ENCODE results near the gene APLP1. TPM values are rescaled to one million over a fixed set of nuclear protein-coding genes. Genes with fewer than 3 reads are reported as not detected.
A peak's percentile ranks its signal among the peaks of the same experiment; 100 is the strongest.

APLP1 gene
- total RNA-seq = 10 to 100 TPM; 13.6 to 63.5 (median 26.0) TPM
- 10 to 100 TPM in 1 of 2 donors, 1 to 10 TPM in 1; 2.7 to 24.2 TPM for polyA plus RNA-seq
- long read RNA-seq, donor 1, transcript APLP1-201 (17 exons, 2,495 nt) = major isoform, 12 of 52 reads
- long read RNA-seq, donor 1, partial matches to known transcripts = 4 of 52 reads
- long read RNA-seq, donor 1, other reads (novel, unspliced or antisense) = 36 of 52 reads
- long read RNA-seq, donor 2, transcript APLP1-201 (17 exons, 2,495 nt) = major isoform, 9 of 50 reads
- long read RNA-seq, donor 2, partial matches to known transcripts = 4 of 50 reads
- long read RNA-seq, donor 2, other reads (novel, unspliced or antisense) = 36 of 50 reads
- long read RNA-seq, donor 3, partial matches to known transcripts = 2 of 14 reads
- long read RNA-seq, donor 3, other reads (novel, unspliced or antisense) = 10 of 14 reads

- DNase-seq (peak; percentile 71 to 81), ATAC-seq (peak; percentile 86 to 96 (median 93))
- peak within 1 kb of the TSS in 9 of 10 donors; percentile 40 to 68 (median 56) for H3K4me3 ChIP-seq
- no peaks in the 10 kb centered on the region for H3K9me3 ChIP-seq
- H3K27me3 ChIP-seq = peaks cover 0 to 56% (median 17%) of the 10 kb centered on the region in 7 donors
- intact Hi-C loops (cut with DNase I) = no loop called here
- peak within 1 kb of the TSS in 1 of 10 donors; percentile 12 for H3K27ac ChIP-seq
- H3K4me1 ChIP-seq = peaks cover 6 to 23% (median 20%) of the 10 kb centered on the region in 9 donors
- TF ChIP-seq CTCF (IDR thresholded peaks at IDR 0.05) = no peak
- H3K36me3 ChIP-seq = no peaks in the 10 kb centered on the region
- WGBS, 2 donors = 1 to 2% methylated on average over 18 to 60 of the region's 60 CpGs
These were observed at the start of gene APLP1 for GRCh38 chr19:35868172-35868822. TSS of gene APLP1 (plus strand) at chr19:35868574. CDS start at chr19:35868637, 63 bp downstream.

- intact Hi-C loops (cut with DNase I) = loop anchor here in 2 of 10 donors (5.0 kb wide), 1 partner anchor 130 kb away; no protein-coding TSS in a partner anchor
- Histone ChIP-seq H3K9me3 (no peaks in the 10 kb centered on the region), H3K27me3 (peaks cover 0 to 58% (median 33%) of the 10 kb centered on the region in 7 donors), H3K27ac (no peak overlapping the region), H3K36me3 (no peaks in the 10 kb centered on the region), H3K4me3 (no peak overlapping the region), H3K4me1 (no peaks in the 10 kb centered on the region)
- 70 to 74% methylated on average over 3 of the region's 3 CpGs for WGBS, 2 donors
- no peak for TF ChIP-seq CTCF (IDR thresholded peaks at IDR 0.05)
- DNase-seq (no peak), ATAC-seq (no peak)
These were observed 45.8 kb upstream of the APLP1 start for GRCh38 chr19:35822579-35822978.

GRCh38 chr19:35824150-35824549 lies 44.2 kb upstream of the APLP1 start:
- Histone ChIP-seq H3K4me3 (no peak overlapping the region), H3K27me3 (peaks cover 0 to 44% (median 23%) of the 10 kb centered on the region in 7 donors), H3K4me1 (no peaks in the 10 kb centered on the region), H3K36me3 (no peaks in the 10 kb centered on the region), H3K9me3 (no peaks in the 10 kb centered on the region), H3K27ac (no peak overlapping the region)
- ATAC-seq (no peak), DNase-seq (no peak)
- intact Hi-C loops (cut with DNase I) = loop anchor here in 2 of 10 donors (5.0 kb wide), 1 partner anchor 132 kb away; no protein-coding TSS in a partner anchor
- TF ChIP-seq CTCF (IDR thresholded peaks at IDR 0.05) = no peak
- WGBS, 2 donors = 81% methylated on average over 5 of the region's 5 CpGs

GRCh38 chr19:35828692-35829301 lies 39.6 kb upstream of the APLP1 start:
- peak; percentile 65 for DNase-seq
- Histone ChIP-seq H3K36me3 (no peaks in the 10 kb centered on the region), H3K27ac (no peak overlapping the region), H3K9me3 (no peaks in the 10 kb centered on the region), H3K4me1 (no peaks in the 10 kb centered on the region), H3K4me3 (no peak overlapping the region), H3K27me3 (peaks cover 0 to 34% (median 24%) of the 10 kb centered on the region in 7 donors)
- TF ChIP-seq CTCF (IDR thresholded peaks at IDR 0.05) = no peak
- whole genome bisulfite sequencing, 2 donors = 7 to 10% methylated on average over 12 of the region's 12 CpGs
- intact Hi-C loops (cut with DNase I) = no loop called here
- peak in 7 of 8 donors; percentile 67 to 86 (median 78) for ATAC-seq
